ELR (cell line): ENCODE measurements around the gene MAML3.
"Not testable (repeated sequence)": the region's sequence is repeated elsewhere in the genome, so short reads cannot be mapped to it uniquely, and the experiment has no call there.

Source experiments
- DNase-seq: peaks from one replicate; pipeline ENCODE4 v3.0.0-alpha.2; 2015; ENCODE audit warnings: low read depth

MAML3 gene

GRCh38 chr4:139961344-139961946 is 192.5 kb downstream of the MAML3 start:
- DNase-seq = peak; percentile 22

GRCh38 chr4:139959396-139959795 is 194.6 kb downstream of the MAML3 start:
- DNase-seq = no peak

GRCh38 chr4:139958739-139959098 is 195.3 kb downstream of the MAML3 start:
- no peak for DNase-seq

GRCh38 chr4:139957986-139958738 is 195.8 kb downstream of the MAML3 start:
- no peak for DNase-seq

GRCh38 chr4:139957065-139957464 is 196.9 kb downstream of the MAML3 start:
- DNase-seq = no peak

GRCh38 chr4:139956507-139957017 is 197.4 kb downstream of the MAML3 start:
- DNase-seq = no peak

- no peak for DNase-seq
These were observed 198.4 kb downstream of the MAML3 start for GRCh38 chr4:139955600-139955999.

- no peak for DNase-seq
These were observed 199.5 kb downstream of the MAML3 start for GRCh38 chr4:139954512-139954911.

GRCh38 chr4:139951021-139951420 is 203.0 kb downstream of the MAML3 start:
- DNase-seq = peak; percentile 47

GRCh38 chr4:139950568-139950967 is 203.4 kb downstream of the MAML3 start:
- DNase-seq = peak; percentile 21

- not testable (repeated sequence) for DNase-seq
These were observed 209.1 kb downstream of the MAML3 start for GRCh38 chr4:139944916-139945315.

- no peak for DNase-seq
These were observed 210.7 kb downstream of the MAML3 start for GRCh38 chr4:139943277-139943676.

- DNase-seq = no peak
These were observed 211.7 kb downstream of the MAML3 start for GRCh38 chr4:139942241-139942640.

GRCh38 chr4:139940600-139940999 is 213.4 kb downstream of the MAML3 start:
- DNase-seq = no peak

- no peak for DNase-seq
These were observed 215.6 kb downstream of the MAML3 start for GRCh38 chr4:139938414-139938813.

GRCh38 chr4:139935911-139936310 is 218.1 kb downstream of the MAML3 start:
- no peak for DNase-seq

GRCh38 chr4:139934708-139935195 is 219.2 kb downstream of the MAML3 start:
- no peak for DNase-seq

GRCh38 chr4:139934057-139934707 is 219.8 kb downstream of the MAML3 start:
- DNase-seq = peak; percentile 8

- DNase-seq = no peak
These were observed 220.4 kb downstream of the MAML3 start for GRCh38 chr4:139933541-139933940.

GRCh38 chr4:139933104-139933503 is 220.9 kb downstream of the MAML3 start:
- DNase-seq = no peak

- no peak for DNase-seq
These were observed 229.2 kb downstream of the MAML3 start for GRCh38 chr4:139924782-139925181.

- peak; percentile 17 for DNase-seq
These were observed 231.5 kb downstream of the MAML3 start for GRCh38 chr4:139922406-139923024.
